Epithelial cell of esophagus (primary cell): Measurements from ENCODE around the gene TBC1D14.
A peak's percentile ranks its signal among the peaks of the same experiment; 100 is the strongest.

Experiments used
- DNase-seq: peaks from one replicate; pipeline ENCODE4 v3.0.0; 2010; ENCODE audit warnings: low read depth
- H3K4me3 ChIP-seq: 2 replicates; pipeline ENCODE4 v1.5.1; 2011; ENCODE audit warnings: mild to moderate bottlenecking, low read length, control low read depth
- CTCF ChIP-seq: IDR thresholded peaks from 2 replicates; pipeline ENCODE4 v1.5.1; 2011; ENCODE audit warnings: low read depth, mild to moderate bottlenecking, low read length, control low read depth, inconsistent platforms; ENCODE audit not compliant: insufficient read depth; ENCODE audit errors: missing control alignments

TBC1D14 gene

DNA sequence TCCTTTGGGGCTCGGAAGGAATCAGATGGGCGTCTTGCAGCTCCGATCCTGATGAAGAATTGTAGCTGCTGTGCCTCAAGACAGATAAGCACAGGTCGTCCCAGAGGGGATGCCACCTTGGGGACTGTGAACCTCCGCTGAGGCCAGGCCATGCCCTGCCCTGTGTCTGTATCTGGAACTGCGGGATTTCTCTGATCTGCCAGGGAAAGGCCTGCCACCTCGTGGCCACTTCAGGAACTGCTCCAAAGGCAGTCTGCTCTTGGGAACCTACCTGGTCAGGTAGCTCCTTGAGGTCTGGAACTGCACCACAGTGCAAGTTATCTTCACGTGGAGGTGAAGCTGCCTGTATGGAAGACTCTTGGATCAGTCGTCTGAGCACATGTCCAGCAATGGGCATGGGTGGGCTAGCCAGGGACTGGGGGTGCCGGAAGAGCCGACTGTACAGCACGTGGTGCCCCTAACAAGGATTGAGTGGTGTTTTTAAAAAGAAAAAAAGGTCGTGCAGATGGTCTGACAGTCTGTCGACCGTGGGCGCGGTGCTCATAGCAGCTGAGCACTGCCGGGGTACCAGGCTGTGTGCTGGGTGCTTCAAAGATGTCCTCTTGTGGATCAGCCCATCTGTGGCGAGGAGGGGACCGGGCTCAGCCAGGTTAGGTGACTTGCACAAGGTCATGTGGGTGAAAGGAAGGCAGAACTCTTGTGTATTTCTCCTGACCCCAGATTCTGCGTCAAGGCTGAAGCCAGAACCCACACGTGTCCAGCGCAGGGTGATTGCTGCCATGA lies 161.3 kb downstream of the TBC1D14 start:
- no peak overlapping the region for H3K4me3 ChIP-seq
- DNase-seq = peak; percentile 88
- TF ChIP-seq CTCF = peak; percentile 99

DNA sequence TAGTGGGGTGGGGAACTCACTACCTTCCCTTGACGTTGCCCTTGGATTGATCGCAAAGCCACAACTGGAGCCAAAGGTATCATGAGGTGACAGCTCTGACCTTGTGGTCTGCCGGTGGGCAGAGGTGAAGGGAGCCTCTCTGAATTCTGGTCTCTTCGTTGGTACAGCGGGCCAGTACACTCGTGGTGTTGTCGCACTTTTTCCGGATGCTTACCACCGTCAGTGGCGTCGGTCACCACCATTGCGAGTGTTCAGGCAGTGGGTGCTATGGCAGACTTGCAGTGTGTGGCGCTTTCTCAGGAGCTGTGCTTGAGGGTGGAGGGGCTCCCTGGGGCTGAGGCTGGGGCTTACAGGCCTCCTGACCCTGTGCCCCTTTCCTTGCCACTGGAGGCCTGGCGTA lies 163.4 kb downstream of the TBC1D14 start:
- no peak for TF ChIP-seq CTCF
- H3K4me3 ChIP-seq = no peak overlapping the region
- DNase-seq = no peak

GRCh38 chr4:7073526-7074390 lies 164.1 kb downstream of the TBC1D14 start:
- H3K4me3 ChIP-seq = no peak overlapping the region
- peak; percentile 60 for DNase-seq
- TF ChIP-seq CTCF = no peak

GRCh38 chr4:7074426-7074825 lies 164.8 kb downstream of the TBC1D14 start:
- no peak overlapping the region for H3K4me3 ChIP-seq
- no peak for DNase-seq

DNA sequence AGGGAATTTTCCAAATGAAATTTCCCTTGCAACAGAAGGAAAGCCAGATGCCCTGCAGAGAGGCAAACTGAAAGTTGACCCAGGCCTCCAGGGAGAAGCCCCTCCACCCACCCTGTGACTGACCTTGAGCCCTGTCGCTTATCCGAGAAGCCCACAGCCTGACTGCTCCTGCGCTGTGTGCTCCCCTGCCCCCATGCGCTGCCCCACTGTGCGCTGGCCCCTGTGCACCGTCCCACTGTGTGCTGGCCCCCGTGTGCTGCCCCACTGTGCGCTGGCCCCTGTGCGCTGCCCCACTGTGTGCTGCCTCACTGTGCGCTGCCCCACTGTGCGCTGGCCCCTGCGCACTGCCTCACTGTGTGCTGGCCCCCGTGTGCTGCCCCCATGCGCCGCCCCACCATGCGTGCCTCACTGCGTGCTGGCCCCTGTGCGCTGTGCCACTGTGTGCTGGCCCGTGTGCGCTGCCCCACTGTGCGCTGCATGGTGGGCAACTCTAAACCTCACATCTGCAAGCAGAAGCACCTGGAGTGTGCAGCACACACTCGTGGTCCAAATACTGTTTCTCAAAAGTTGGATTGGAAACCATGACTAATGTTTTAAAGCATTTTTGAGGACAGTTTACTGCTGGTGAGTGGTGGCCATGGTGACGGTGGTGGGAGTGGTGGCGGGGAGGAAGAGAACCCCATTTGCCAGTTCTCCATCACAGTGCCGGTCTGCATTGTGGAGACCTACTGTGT lies 166.5 kb downstream of the TBC1D14 start:
- no peak for TF ChIP-seq CTCF
- no peak overlapping the region for H3K4me3 ChIP-seq
- DNase-seq = no peak

More at GRCh38 chr4:7074426-7074825, 164.8 kb downstream of the TBC1D14 start:
- TF ChIP-seq CTCF = no peak

DNA sequence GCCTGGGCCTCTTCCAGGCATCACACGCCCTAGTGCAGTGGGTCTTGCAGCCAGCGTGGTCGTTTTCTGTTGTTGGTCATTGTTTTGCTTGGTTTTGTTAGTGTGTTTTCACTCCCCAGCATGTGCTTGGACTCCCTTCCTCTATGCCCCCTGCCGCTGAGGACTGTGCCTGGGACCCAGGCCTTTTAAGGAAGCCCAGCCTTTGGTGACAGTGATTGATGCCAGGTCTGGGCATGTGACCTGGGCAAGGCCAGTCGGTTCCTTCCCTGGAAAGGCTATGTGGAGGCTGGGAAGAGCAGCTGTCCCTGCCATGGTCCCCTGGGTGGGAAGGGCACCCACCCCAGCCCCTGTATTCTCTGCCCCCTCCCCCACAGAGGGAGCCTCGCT lies 167.1 kb downstream of the TBC1D14 start:
- no peak for TF ChIP-seq CTCF
- no peak overlapping the region for H3K4me3 ChIP-seq
- DNase-seq = no peak
